C4-2B (cell line): Measurements from ENCODE around the gene OTULINL.

Experiments used
- H3K27ac ChIP-seq: fragments of 450-650 bp; 2 replicates; pipeline ENCODE4 v1.5.1; 2017
- CTCF ChIP-seq: fragments of 450-650 bp; conservative IDR thresholded peaks from 2 replicates; pipeline ENCODE4 v1.5.1; 2017; ENCODE audit warnings: mild to moderate bottlenecking
- ZFX ChIP-seq: fragments of 450-650 bp; IDR thresholded peaks from 2 replicates; pipeline ENCODE4 v1.6.1; 2017

OTULINL gene

GRCh38 chr5:14582797-14583137 is 1.2 kb downstream of the OTULINL start:
- TF ChIP-seq CTCF (peak; percentile 11), ZFX (no peak)
- H3K27ac ChIP-seq, result peak overlapping the region; percentile 71

- TF ChIP-seq CTCF (no peak), ZFX (no peak)
- H3K27ac ChIP-seq, result no peak overlapping the region
These were observed 3.3 kb downstream of the OTULINL start for GRCh38 chr5:14584848-14585247.

- no peak for TF ChIP-seq CTCF
- no peak for TF ChIP-seq ZFX
- H3K27ac ChIP-seq, result no peak overlapping the region; the same call in 1 of the 2 replicates
These were observed 5.6 kb downstream of the OTULINL start for GRCh38 chr5:14587150-14587549.

- TF ChIP-seq CTCF (no peak), ZFX (no peak)
- H3K27ac ChIP-seq, result peak overlapping the region; percentile 79; the same call in 1 of the 2 replicates
These were observed 6.6 kb downstream of the OTULINL start for GRCh38 chr5:14588145-14588544.

GRCh38 chr5:14588758-14589543 is 7.4 kb downstream of the OTULINL start:
- peak overlapping the region; percentile 79 for H3K27ac ChIP-seq
- TF ChIP-seq CTCF (no peak), ZFX (no peak)

GRCh38 chr5:14590949-14591348 is 9.4 kb downstream of the OTULINL start:
- no peak overlapping the region; the same call in 1 of the 2 replicates for H3K27ac ChIP-seq
- no peak for TF ChIP-seq ZFX
- no peak for TF ChIP-seq CTCF

GRCh38 chr5:14591548-14591947 is 10.0 kb downstream of the OTULINL start:
- no peak overlapping the region; the same call in 1 of the 2 replicates for H3K27ac ChIP-seq
- TF ChIP-seq CTCF (no peak), ZFX (no peak)
